HG03354 (cell line): ENCODE results near the gene MAP3K8.

Experiments used
- ATAC-seq: cut with Tn5 transposase; IDR thresholded peaks from one replicate; pipeline ENCODE4 v1.9.1; 2021; ENCODE audit warnings: mild to moderate bottlenecking; ENCODE audit not compliant: unreplicated experiment, poor library complexity, severe bottlenecking

The MAP3K8 gene

DNA sequence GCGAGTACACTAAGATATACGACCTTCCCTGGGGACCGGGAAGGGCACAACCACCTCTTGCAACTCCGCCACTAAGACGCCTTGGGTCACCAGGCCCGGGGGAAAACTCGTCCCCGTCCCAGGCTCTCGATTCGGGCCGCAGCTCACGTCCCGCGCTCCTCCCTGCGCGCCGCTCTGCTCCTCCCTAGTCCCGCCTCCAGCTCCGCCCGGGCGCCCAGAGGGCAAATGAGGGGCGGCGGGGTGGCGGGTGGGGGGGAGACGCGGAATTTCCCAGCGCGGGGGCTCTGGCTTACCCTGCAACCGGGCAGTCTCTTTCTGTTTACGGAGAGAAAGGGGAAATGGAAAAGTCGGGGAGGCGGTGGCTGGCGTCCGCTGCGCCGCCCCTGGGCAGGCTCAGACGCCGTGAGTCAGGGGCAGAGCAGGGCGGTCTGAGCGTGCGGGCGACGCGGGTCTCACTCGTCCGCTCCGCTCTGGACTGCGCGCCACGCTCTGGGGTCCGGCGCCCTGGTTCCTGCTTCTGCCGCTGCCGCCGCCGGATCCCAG, at the start of gene MAP3K8:
Gene MAP3K8, plus strand, starts transcription at position 455 of the 543 bp plus-strand sequence. CDS start 4,755 bp downstream, outside the sequence.
- ATAC-seq, result peak; percentile 68

DNA sequence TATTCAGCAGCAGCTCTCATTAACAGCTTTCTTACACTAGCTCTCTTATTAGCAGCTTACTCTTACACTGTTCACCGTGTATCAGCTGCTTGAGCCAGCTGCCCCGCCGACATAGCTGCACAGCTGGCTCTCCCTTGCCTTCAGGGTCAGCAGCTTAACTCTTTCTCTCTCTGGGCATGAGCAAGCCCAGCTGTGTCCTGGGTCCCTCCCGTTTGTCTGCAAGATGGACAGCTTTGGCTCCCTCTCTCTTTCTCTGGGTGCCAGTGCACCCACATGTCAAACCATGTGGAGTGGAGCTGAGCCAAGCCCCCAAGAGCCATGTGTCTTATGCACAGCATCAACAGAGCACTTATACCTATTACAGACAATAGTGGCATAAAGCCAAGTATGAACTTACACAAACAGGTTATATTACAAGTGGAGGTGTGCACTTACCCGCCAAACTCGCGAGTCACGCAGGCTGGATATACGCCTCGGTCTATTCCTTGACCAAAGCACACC, 49.2 kb upstream of the MAP3K8 start:
- ATAC-seq, result no peak

DNA sequence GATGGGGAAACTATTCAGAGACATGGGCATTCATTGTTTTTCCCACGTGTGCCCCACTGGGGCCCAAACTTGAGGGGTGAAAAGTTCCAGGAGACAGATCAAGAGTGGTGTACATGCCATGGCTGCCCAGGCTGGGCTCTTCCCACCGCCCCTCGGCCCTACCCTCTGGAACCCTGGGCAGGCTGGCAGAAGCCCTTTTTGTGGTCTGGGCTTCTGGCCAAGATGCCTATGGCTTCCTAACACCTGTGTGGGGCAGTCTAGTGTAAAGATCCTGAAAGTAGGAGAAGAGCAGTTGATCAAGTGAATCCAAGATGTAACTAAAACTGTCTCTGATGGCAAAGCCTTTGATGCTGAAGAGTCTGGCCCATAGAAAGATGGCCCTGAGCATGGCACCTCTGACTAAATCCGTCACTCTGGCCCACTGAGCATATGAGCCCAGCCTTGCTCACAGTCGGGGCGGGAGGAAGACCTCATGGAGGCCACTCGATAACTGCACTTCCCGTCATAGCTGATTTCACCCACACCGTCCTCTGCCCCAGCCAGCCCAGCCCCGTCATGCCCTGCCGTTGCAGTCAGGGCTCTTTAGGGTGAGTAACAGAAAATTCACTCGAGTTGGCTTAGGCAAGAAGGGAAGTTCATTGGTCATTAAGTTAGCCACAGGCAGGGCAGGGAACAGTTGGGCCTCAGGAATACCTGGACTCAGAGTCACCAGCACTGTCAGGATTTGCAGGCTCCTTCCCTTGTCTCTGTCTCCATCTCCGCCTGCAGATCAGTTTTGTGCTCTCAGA, 47.0 kb upstream of the MAP3K8 start:
- no peak for ATAC-seq

DNA sequence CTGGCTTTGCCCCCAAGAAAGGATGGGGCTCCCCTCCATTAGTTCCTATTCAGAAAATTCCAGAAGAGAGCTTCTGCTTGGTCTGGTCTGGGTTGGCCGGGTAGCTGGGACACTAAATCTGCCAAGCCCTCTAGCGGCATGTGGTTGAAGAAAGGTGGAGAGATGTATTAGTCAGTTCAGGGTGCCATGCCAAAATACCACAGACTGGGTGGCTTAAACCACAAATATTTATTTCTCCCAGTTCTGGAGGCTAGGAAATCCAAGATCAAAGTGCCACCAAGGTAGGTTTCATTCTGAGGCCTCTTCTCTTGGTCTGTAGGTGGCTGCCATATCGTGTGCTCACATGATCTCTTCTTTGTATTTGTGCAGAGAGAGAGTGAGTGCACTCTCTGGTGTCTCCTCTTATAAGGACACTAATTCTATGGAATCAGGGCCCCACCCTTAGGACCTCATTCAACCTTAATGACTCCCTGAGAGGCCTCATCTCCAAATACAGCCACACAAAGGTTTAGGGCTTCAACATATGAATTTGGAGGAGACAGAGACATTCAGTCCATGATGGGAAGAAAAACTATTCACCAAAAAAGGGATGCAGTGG, 46.2 kb upstream of the MAP3K8 start:
- no peak for ATAC-seq

DNA sequence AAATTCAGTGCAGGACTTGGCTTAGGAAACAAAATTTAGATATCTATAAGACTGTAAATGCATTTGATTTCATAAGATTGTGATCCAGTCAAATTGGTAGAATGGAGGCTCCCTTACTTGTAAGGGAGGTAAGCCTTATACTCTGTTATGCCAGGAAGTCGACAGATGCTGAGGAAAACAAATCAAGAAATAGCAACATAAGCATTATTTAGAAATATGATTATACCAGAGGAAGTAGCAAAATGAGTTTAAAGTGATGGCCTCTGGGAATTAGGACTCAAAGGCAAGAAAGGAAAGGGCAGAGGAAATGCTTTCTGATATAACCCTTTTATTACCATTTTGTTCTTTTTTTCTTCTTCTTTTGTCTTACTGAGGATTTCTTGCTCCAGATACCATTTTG, 44.4 kb upstream of the MAP3K8 start:
- no peak for ATAC-seq

DNA sequence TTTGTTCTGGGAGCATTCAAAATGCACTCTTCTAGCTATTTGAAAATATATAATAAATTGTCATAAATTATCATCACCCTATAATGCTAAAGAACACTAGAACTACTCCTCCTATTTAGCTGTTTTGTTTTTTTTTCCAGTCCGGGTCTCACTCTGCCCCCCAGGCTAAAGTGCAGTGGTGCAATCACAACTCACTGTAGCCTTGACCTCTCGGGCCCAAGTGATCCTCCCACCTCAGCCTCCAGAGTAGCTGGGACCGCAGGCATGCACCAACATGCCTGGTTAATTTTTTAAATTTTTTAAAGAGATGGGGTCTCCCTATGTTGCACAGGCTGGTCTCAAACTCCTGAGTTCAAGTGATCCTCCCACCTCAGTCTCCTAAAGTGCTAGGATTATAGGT, 43.8 kb upstream of the MAP3K8 start:
- no peak for ATAC-seq

DNA sequence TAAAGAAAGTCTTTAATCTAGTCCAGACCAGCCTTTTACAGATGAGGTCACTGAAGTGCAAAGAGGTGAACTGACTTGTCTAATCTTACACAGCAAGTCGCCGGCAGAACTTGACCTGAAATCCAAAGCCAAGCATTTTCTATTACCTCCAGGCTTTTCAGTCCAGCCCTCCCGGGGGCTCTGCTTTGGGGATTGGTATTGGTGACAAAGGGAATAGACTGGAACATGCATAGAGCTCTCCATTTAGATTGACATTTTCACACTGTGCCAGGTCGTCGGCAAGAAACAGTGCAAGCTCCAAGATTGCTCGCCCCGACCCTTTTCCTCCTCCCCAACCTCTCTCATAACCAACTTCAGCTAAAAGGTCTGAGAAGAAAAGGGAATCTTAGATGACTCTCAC, 42.7 kb upstream of the MAP3K8 start:
- ATAC-seq, result no peak

DNA sequence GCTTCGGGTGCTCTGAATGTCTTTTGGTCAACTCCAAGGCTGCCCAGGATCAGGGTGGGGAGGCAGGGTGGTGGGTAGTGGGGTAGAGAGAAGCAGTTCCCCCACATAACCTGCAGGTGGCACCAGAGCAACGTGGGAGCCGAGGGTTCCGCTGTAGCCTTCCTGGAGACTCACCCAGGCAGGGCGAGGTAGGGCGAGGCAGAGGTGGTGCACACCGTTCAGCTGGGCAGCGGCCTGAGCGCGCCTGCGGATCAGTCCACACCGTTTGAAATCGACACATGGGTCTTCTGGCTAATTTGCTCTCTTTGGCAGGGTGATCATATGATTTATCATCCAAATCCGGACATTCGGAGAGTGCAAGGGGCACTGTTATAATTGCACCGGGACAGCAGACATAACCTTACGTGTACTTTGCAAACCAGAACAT, 41.4 kb upstream of the MAP3K8 start:
- peak; percentile 92 for ATAC-seq

DNA sequence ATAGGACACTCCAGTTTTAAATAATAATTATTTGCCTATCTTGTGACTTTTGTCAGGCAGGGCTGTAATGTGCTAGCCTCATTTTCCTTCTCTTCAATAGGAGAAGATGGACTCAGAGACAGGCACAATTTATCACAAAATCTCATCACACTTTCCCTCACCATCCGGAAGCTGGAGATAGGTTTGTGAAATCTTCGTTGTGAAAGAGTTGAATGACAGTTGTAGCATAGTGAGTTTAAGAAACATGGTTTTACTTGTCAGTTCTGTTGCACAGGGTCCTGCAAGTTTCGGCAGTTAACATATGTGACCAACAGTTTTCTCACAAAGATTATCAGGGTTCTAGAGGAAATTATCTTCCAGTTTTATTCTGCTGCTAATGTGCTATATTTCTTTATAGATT, 37.7 kb upstream of the MAP3K8 start:
- ATAC-seq, result no peak

DNA sequence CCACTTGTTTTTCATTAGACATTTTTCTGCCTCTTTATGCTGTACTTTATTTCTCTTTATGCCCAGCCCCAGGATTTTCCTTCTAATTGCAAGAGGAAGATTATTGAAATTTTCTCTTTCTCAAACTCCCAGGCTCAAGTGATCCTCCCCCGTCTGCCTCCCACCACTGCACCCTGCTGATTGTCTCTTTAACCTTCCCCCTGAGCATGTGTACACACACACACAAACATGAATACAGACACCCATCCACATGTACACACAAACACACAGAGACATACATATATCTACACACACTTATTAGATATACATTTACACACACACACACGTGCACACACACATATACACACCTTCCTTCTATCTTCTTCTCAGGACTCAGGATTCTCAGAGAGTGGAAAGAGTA, 37.3 kb upstream of the MAP3K8 start:
- ATAC-seq, result no peak

DNA sequence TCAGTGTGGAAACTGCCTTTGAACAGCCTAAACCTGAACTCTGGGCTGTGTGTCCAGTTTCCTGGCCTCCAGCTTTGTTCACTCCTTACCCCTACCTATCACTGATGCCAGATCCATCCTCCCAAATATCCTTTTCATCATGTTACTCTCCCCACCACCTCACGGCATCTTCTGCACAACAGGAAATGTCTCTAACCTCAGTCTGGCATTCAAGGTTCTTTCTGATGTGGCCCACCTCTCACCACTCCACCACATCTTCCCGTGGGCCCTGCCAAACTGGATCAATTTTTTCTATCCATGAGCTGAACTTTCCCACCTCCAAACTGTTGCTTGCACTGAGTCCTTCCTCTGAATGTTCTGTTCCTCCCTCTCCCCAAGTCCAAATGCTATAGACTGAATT, 35.8 kb upstream of the MAP3K8 start:
- no peak for ATAC-seq

DNA sequence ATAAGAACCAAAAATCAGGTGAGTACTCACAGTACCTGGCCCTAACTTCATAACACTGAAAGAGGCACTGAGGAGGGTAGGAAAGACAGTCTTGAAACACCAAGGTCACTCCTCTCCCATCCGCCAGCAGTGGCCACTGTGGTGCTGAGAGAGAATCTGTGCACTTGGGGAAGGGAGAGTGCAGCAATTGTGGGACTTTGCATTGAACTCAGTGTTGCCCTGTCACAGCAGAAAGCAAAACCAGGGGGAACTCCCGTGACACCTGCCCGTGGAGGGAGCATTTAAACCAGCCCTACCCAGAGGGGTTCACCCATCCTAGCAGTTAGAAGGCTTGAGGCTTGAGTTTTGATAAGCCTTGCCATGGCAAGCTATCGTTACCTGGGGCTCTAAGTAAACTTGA, 35.2 kb upstream of the MAP3K8 start:
- ATAC-seq, result no peak

DNA sequence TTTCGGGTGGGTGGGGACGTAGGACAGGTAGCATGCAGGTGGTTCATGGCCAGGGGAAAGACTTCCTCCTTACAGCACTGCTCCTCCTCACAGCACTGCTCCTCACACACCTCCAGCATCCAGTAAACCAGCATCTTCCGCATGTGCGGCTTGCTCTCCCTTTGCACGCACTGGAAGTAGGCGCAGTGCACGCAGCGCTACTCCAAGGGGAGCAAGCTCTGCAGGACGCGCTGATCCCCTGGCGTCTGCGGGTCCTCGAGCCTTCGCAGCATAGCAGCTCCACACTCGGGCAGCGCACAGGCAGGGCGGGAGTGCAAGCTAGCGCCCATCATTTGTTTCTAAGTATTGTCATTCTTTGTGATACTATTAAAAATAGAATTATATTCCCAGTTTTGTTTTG, 30.5 kb upstream of the MAP3K8 start:
- no peak for ATAC-seq

DNA sequence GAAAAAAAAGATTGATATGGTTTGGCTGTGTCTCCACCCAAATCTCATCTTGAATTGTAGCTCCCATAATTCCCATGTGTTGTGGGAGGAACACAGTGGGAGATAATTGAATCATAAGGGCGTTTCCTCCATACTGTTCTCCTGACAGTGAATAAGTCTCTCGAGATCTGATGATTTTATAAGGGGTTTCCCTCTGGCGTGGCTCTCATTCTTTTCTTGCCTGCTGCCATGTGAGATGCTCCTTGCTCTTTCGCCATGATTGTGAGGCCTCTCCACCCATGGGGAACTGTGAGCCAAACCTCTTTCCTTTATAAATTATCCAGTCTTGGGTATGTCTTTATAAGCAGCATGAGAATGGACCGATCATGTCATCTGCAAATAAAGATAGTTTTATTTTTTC, 29.4 kb upstream of the MAP3K8 start:
- ATAC-seq, result no peak

DNA sequence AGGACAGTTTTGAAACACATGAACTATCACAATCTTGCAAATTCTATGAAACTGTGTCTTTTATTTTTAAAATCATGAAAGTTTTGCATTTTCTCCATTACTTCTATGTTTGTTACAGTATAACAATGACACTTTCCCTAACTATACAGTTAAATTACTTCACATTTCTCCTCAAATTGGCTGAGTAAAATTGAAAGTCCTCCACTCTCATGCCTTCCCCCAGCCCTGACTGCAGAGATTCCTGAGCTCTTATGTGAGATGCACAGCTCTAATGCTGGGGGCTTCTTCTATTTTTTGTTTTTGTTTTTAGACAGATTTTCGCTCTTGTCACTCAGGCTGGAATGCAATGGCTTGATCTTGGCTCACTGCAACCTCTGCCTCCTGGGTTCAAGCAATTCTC, 22.7 kb upstream of the MAP3K8 start:
- no peak for ATAC-seq

DNA sequence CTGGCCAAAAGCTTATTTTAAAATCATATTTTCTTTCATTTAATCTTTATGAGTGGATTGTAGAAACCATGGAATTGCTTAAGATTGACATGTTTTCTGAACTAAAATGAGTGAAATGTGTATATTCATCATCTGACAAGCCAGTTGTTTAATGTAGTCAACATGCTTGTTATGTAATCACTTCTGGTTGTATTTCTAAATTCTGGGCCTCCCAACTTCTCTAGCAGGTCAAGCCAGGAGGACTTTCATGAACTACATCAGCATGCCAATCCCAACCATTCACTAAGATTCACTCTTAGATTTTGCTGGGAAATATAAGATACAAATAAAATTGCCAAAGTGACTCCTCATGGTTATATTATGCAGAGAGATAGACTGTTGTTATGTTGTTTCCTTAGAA, 21.1 kb upstream of the MAP3K8 start:
- ATAC-seq, result no peak

DNA sequence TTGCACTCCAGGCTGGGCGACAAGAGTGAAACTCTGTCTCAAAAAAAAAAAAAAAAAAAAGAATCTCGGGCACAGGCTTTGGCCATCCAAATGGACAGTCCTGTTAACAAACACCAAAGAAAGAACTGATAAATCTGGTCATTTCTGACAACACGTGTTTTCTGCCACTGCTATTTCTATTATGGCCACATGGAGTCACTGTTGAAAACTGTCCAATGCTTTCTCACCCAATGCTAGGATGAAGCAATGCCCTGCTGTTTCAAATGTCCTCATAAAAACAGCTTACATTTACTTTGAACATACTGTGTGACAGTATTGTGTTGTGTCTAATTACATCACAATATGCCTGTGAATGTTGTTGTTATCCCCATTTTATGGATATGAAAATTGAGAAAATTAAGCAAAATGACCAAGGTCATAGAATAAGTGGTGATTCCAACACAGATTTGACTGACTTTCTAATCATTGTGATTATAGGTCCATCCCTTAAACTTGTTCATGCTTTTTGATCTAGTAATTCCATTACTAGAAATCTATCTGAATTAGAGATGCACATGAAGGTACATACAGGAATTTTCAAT, 19.9 kb upstream of the MAP3K8 start:
- peak; percentile 68 for ATAC-seq

DNA sequence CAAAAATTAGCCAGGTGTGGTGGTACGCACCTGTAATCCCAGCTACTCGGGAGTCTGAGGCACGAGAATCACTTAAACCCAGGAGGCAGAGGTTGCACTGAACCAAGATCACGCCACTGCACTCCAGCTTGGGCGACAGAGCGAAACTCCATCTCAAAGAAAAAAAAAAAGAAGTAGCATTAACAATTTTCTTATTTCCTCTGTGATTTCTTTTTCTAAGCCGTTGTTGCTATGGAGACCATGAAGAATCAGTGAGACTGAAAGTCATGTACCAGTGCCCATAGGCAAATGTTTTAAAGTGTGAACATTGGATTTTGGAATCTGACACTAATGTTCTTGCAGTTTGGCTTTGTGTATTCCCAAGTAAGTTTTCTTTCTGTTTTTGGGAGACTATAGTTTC, 18.4 kb upstream of the MAP3K8 start:
- ATAC-seq, result no peak

DNA sequence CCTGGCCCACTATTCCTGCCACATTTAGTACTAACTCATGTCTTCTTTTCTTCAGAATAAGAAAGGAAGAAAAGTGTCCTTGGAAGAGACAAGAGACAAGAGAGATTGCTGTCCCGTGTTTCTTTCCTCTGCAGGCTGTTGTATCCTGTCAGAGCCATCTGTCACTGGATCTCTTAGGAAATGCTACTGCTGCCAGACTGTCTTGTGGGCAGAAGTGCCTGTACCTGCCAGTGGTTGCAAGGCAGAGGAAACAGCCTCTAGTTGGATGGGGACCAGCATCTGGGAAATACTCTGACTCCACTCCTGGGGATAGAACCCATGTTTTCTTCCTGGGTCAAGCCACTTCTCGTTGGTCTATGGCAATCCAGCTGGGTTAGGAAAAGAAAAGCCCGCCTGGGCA, 16.7 kb upstream of the MAP3K8 start:
- no peak for ATAC-seq

DNA sequence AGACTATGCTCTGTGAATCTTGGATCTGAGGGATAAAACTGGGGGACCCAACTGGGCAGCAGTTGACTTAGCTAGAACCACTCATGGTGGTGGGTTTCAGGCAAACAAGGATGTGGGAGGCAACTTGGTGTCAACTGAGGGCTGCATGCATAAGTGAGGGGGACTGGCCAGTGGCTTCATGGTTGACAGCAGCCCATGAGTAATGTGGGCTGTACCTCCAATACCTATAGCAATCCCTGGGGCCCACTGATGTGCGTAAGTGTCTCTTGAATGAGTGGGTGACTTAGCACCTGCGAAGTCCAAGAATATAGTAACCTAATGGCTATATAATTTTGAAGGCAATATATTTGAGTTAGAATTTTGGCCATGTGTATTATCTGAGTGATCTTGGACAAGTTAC, 13.7 kb upstream of the MAP3K8 start:
- ATAC-seq, result peak; percentile 73

DNA sequence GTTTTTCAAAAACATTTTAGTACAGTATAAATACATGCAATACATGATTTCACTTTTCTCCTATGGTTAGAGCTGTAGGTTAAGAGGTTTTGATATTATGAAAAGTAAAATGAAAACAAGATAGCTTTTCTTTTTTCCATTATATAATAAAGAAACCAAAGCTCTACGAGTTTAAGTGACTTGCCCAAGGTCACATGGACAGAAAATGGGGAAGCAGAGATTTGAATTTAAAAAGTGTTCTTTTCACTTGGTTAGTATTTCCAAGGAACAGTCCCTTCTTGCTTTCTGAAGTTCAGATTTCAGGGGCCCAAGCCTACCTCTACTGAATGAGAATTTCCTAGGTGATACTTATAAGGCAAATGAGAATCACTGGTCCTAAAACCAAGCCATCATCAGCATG, 13.2 kb upstream of the MAP3K8 start:
- peak; percentile 3 for ATAC-seq
